GM12872 (cell line): Measurements from ENCODE around the gene REN.

ENCODE experiments used
- CTCF ChIP-seq: IDR thresholded peaks from 3 replicates; pipeline ENCODE4 v1.5.1; 2011; ENCODE audit warnings: low read depth, mild to moderate bottlenecking, low read length, moderate library complexity; ENCODE audit not compliant: insufficient read depth

Gene REN

GRCh38 chr1:204151552-204152309 is 14.4 kb downstream of the REN start, which contains the start of gene ETNK2:
TSS of gene ETNK2 (minus strand) at chr1:204152044. CDS start at chr1:204151852, 192 bp downstream.
- no peak for TF ChIP-seq CTCF

DNA sequence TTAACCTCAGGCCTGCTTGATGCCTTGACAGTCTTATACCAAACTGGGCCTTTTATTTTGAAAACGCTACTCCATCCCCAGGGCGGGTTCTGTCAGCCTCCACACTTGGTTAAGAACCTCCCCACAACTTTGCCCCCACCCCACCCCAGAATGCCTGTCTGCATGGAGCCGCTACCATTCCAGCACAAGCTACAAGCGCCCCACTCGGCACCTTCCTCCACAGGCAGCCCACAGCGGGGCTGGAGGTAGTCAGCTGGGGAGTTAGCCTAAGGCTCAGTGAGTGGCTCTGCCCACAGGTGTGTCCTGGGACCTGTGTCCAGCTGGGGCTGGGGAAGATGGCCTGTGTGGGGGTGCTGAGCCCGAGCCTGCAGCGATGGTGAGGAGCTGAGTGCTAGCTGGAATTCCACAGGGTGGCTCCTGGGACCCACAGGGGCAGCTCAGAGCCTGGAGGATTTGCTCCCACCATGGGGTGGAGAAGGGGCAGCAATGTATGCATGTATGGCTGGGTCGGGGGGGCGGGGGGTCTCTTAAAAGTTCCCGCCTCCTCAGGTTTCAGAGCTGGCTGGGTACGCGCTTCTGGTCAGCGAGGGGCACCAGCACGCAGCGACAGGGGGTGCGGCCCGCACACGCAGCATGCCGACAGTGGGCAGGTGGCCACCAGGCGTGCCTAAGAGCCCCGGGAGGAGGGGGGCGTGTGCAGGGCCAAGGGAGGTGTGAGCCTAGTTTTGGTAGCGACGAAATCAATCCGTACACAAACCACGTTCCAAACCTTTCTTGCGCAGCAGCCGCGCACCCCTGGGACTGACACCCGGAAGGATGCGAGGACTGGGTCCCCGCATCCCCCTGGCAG is 15.2 kb downstream of the REN start:
- no peak for TF ChIP-seq CTCF

DNA sequence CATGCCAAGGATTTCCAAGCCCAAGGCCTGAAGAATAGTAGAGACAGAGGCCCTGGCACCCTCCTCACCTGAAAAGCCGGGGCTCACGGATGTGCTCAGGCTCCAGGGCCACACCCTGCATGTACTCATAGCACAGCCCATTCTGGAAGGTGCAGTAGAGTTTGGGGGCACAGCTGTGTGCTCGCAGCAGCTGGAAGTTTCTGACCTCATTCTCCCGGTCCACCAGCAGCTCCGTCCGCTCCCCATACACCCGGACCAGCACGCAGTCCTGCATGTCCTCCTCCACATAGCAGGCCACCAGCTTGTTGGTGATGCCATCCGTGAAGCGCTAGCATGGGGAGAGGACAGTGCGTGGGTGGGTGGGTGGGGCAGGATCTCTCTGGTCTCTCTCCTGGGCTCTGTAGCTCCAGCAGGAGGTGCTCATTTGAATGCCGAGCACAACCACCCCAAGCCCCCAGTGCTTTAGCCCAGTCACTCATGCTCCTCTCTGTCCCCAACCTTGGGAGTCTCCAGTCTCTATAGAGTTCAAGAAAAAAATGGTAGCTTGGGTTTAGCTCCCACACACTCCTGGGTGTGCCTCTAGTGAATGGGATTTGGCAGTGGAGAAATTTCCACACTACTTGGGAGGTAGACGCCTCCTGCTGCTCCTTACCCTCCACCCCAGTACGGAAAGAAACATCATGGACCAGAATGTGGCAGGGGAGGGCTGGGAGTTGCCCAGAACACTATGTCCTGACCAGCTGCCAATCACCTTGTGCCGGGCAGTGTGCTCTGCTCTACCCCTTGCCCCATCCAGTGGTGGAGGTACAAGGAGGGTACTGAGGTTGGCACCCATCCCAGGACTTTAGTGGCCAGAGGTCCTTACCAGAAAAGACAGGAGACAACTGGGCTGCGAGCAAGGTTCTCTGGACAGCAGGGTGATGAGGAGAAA is 16.2 kb downstream of the REN start:
- TF ChIP-seq CTCF, result no peak

GRCh38 chr1:204149107-204149506 is 17.0 kb downstream of the REN start:
- TF ChIP-seq CTCF, result no peak

GRCh38 chr1:204147406-204148383 is 18.4 kb downstream of the REN start:
- no peak for TF ChIP-seq CTCF

DNA sequence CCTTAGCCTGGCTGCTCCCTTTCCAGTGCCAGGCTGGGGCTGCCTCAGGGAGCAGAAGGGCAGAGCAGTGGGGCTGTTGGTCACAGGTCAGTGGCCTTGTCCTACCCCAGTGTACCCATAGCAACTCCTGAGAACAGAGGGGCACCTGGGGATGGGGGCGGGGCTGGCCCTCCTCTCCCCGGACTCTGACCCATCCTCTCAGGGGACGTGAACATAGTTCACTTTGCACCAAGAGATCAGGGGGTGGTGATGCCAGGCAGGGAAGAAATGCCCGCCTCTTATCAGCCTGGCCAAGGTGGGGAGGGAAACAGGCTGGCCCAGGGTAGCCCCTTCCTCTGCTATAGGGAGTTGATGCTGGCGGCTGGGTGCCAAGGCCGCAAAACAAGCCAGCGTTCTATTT is 19.2 kb downstream of the REN start:
- TF ChIP-seq CTCF, result no peak
